Duodenal mucosa (tissue), 2 donors: Measurements from ENCODE around the gene CDK1.

Experiments
- H3K27ac ChIP-seq: one replicate; pipeline ENCODE4 v1.7.0; 2013; ENCODE audit warnings: low read depth, low read length
- H3K27me3 ChIP-seq, 2 donors: one replicate each; pipeline ENCODE4 v1.7.0; 2013; ENCODE audit warnings: low read length in 2 of 2, control low read depth in 1 of 2; ENCODE audit not compliant: insufficient read depth in 2 of 2, control insufficient read depth in 1 of 2
- H3K36me3 ChIP-seq, 2 donors: one replicate each; pipeline ENCODE4 v1.7.0; 2013; ENCODE audit warnings: low read length in 2 of 2, control low read depth in 1 of 2; ENCODE audit not compliant: insufficient read depth in 2 of 2, control insufficient read depth in 1 of 2
- H3K4me1 ChIP-seq, 2 donors: one replicate each; pipeline ENCODE4 v1.7.0; 2013; ENCODE audit warnings: low read length in 2 of 2, control low read depth in 1 of 2; ENCODE audit not compliant: insufficient read depth in 2 of 2, control insufficient read depth in 1 of 2
- H3K4me3 ChIP-seq, 2 donors: one replicate each; pipeline ENCODE4 v1.7.0; 2013; ENCODE audit warnings: low read length in 2 of 2, low read depth in 1 of 2
- H3K9ac ChIP-seq, 2 donors: one replicate each; pipeline ENCODE4 v1.7.0; 2013; ENCODE audit warnings: low read length in 2 of 2, low read depth in 1 of 2
- H3K9me3 ChIP-seq, 2 donors: one replicate each; pipeline ENCODE4 v1.7.0; 2013; ENCODE audit warnings: low read length in 2 of 2, control low read depth in 1 of 2; ENCODE audit not compliant: control insufficient read depth in 1 of 2

Gene CDK1

GRCh38 chr10:60737242-60737641 is 41.0 kb upstream of the CDK1 start:
- Histone ChIP-seq H3K9ac (no peak overlapping the region), H3K4me3 (no peak overlapping the region), H3K36me3 (no peaks in the 10 kb centered on the region), H3K27ac (no peak overlapping the region), H3K27me3 (peaks cover 0 to 2% of the 10 kb centered on the region in 2 donors), H3K9me3 (no peaks in the 10 kb centered on the region), H3K4me1 (peaks cover 5 to 9% of the 10 kb centered on the region in 2 donors)

- no peaks in the 10 kb centered on the region for H3K27me3 ChIP-seq
- no peaks in the 10 kb centered on the region for H3K36me3 ChIP-seq
- no peak overlapping the region for H3K4me3 ChIP-seq
- no peak overlapping the region for H3K27ac ChIP-seq
- H3K9ac ChIP-seq, result no peak overlapping the region
- no peaks in the 10 kb centered on the region for H3K4me1 ChIP-seq
- H3K9me3 ChIP-seq, result no peaks in the 10 kb centered on the region
Observed at GRCh38 chr10:60739558-60739957, 38.7 kb upstream of the CDK1 start.

- Histone ChIP-seq H3K4me3 (no peak overlapping the region), H3K27ac (no peak overlapping the region), H3K27me3 (no peaks in the 10 kb centered on the region), H3K9ac (no peak overlapping the region), H3K4me1 (no peaks in the 10 kb centered on the region), H3K36me3 (no peaks in the 10 kb centered on the region), H3K9me3 (no peaks in the 10 kb centered on the region)
Observed at GRCh38 chr10:60742512-60742911, 35.8 kb upstream of the CDK1 start.

GRCh38 chr10:60747817-60748469 is 30.3 kb upstream of the CDK1 start:
- H3K4me3 ChIP-seq, result no peak overlapping the region
- no peaks in the 10 kb centered on the region for H3K4me1 ChIP-seq
- H3K27me3 ChIP-seq, result no peaks in the 10 kb centered on the region
- H3K36me3 ChIP-seq, result no peaks in the 10 kb centered on the region
- H3K9ac ChIP-seq, result no peak overlapping the region
- H3K27ac ChIP-seq, result no peak overlapping the region
- H3K9me3 ChIP-seq, result no peaks in the 10 kb centered on the region

- Histone ChIP-seq H3K36me3 (no peaks in the 10 kb centered on the region), H3K27me3 (no peaks in the 10 kb centered on the region), H3K4me1 (no peaks in the 10 kb centered on the region), H3K9ac (no peak overlapping the region), H3K4me3 (no peak overlapping the region), H3K27ac (no peak overlapping the region), H3K9me3 (no peaks in the 10 kb centered on the region)
Observed at GRCh38 chr10:60753152-60753551, 25.1 kb upstream of the CDK1 start.

GRCh38 chr10:60753817-60754216 is 24.5 kb upstream of the CDK1 start:
- H3K27ac ChIP-seq, result no peak overlapping the region
- H3K9ac ChIP-seq, result no peak overlapping the region

GRCh38 chr10:60757420-60757895 is 20.8 kb upstream of the CDK1 start:
- H3K27ac ChIP-seq, result no peak overlapping the region
- H3K4me1 ChIP-seq, result no peaks in the 10 kb centered on the region
- no peaks in the 10 kb centered on the region for H3K27me3 ChIP-seq
- no peak overlapping the region for H3K4me3 ChIP-seq
- no peak overlapping the region for H3K9ac ChIP-seq
- no peaks in the 10 kb centered on the region for H3K9me3 ChIP-seq
- H3K36me3 ChIP-seq, result no peaks in the 10 kb centered on the region

More at GRCh38 chr10:60753817-60754216, 24.5 kb upstream of the CDK1 start:
- no peaks in the 10 kb centered on the region for H3K4me1 ChIP-seq
- no peaks in the 10 kb centered on the region for H3K27me3 ChIP-seq
- H3K4me3 ChIP-seq, result no peak overlapping the region
- H3K36me3 ChIP-seq, result no peaks in the 10 kb centered on the region
- no peaks in the 10 kb centered on the region for H3K9me3 ChIP-seq

GRCh38 chr10:60759181-60759580 is 19.1 kb upstream of the CDK1 start:
- H3K27ac ChIP-seq, result no peak overlapping the region
- no peaks in the 10 kb centered on the region for H3K27me3 ChIP-seq
- H3K4me1 ChIP-seq, result no peaks in the 10 kb centered on the region
- H3K9ac ChIP-seq, result no peak overlapping the region
- H3K36me3 ChIP-seq, result no peaks in the 10 kb centered on the region
- H3K4me3 ChIP-seq, result no peak overlapping the region
- no peaks in the 10 kb centered on the region for H3K9me3 ChIP-seq

GRCh38 chr10:60760711-60761210 is 17.5 kb upstream of the CDK1 start:
- Histone ChIP-seq H3K4me3 (no peak overlapping the region), H3K9ac (no peak overlapping the region), H3K27ac (no peak overlapping the region), H3K36me3 (no peaks in the 10 kb centered on the region), H3K27me3 (no peaks in the 10 kb centered on the region), H3K9me3 (no peaks in the 10 kb centered on the region), H3K4me1 (no peaks in the 10 kb centered on the region)

- no peaks in the 10 kb centered on the region for H3K36me3 ChIP-seq
- no peaks in the 10 kb centered on the region for H3K9me3 ChIP-seq
- no peaks in the 10 kb centered on the region for H3K4me1 ChIP-seq
- no peak overlapping the region for H3K9ac ChIP-seq
- no peak overlapping the region for H3K27ac ChIP-seq
- H3K4me3 ChIP-seq, result no peak overlapping the region
- H3K27me3 ChIP-seq, result no peaks in the 10 kb centered on the region
Observed at GRCh38 chr10:60762554-60762953, 15.7 kb upstream of the CDK1 start.
